HG02798 (cell line): Measurements from ENCODE around the gene PTTG2.
"Not testable (repeated sequence)": the region's sequence is repeated elsewhere in the genome, so short reads cannot be mapped to it uniquely, and the experiment has no call there.

Source experiments
- ATAC-seq: cut with Tn5 transposase; IDR thresholded peaks from one replicate; pipeline ENCODE4 v1.9.1; 2021; ENCODE audit warnings: mild to moderate bottlenecking; ENCODE audit not compliant: unreplicated experiment, poor library complexity

Gene PTTG2

GRCh38 chr4:37960098-37960497 lies at the start of gene PTTG2:
Gene PTTG2 (plus strand): TSS chr4:37960398. CDS start chr4:37960435, 37 bp downstream.
- no peak for ATAC-seq

- ATAC-seq = no peak
Observed at GRCh38 chr4:37914539-37914938, 45.7 kb upstream of the PTTG2 start.

DNA sequence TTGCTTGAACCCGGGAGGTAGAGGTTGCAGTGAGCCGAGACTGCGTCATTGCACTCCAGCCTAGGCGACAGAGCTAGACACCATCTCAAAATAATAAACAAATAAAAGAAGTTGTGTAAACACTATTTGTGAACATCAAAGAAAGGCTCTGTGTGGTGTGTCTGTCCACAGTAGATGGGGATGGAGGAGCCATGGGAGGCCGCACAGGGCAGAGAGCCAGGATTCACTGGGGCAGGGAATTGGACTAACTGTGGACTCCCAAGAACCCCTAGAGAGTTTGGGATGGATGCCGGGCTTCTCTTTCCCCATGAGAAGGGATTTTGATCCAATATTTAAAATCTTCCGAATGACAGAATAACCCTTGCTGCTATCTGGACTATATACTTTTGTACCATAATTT lies 42.8 kb upstream of the PTTG2 start:
- ATAC-seq = no peak

DNA sequence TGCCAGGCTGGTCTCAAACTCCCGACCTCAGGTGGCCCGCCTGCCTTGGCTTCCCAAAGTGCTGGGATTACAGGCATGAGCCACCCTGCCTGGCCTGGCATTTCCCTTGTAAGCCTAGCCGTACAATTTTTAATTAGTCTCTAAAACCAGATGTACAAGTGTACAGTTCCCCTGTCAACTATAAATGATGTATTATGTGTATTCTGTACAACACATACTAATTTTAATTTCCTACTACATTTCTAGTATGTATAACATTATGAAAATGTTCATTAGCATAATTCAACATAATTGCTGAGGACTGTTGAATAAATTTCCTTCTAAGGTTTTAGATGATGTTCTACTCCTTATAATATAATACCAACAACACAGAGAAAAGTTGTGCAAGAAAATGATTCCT lies 41.5 kb upstream of the PTTG2 start:
- ATAC-seq = no peak

GRCh38 chr4:37922328-37922727 lies 37.9 kb upstream of the PTTG2 start:
- no peak for ATAC-seq

GRCh38 chr4:37923089-37923488 lies 37.1 kb upstream of the PTTG2 start:
- ATAC-seq = not testable (repeated sequence)

GRCh38 chr4:37924946-37925345 lies 35.3 kb upstream of the PTTG2 start:
- no peak for ATAC-seq

GRCh38 chr4:37927434-37927833 lies 32.8 kb upstream of the PTTG2 start:
- no peak for ATAC-seq

DNA sequence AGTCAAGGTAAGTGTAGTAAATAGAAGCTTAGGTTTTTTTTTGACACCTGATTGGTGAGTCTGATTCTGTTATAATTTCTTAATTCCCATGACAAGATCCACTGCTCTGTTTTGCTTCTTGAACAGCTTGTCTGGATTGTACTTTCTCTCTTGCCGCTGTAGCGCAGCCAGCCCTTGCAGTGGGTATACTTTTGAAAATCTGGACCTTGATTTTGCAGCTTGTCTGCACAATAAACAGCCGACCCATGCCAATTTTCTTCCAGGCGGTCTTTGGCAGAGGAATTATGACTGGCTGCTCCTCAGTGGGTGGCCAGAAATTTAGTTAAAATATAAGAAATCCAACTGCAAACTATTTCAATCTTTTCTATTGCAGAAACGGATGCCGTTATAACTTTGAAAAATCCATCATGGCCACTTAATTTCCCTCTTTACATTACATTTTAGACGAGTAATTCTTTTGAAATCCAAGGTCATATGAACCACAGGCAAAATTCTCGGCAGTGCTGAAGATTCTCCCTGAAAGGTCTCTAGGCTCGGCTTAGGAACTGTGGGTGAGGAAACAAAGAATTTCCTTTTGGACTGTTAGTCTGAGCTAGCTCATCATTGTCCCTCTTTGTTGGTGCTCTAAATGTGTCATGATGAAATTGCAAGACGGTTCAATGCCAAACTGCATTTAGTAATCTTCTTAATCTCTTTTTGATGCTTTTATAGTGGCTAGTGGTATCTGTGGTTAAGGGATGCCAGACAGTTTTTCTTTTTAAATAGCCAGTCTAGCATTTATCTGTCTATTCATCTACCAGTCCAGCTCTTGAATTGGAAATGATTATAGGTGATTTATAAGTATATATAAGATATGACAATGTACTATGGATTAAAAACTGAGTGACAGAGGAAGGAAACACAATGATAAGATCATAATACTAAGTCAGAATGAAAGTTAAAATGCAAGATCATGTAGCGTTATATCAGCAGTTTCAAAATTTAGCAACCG lies 31.5 kb upstream of the PTTG2 start:
- ATAC-seq = no peak

DNA sequence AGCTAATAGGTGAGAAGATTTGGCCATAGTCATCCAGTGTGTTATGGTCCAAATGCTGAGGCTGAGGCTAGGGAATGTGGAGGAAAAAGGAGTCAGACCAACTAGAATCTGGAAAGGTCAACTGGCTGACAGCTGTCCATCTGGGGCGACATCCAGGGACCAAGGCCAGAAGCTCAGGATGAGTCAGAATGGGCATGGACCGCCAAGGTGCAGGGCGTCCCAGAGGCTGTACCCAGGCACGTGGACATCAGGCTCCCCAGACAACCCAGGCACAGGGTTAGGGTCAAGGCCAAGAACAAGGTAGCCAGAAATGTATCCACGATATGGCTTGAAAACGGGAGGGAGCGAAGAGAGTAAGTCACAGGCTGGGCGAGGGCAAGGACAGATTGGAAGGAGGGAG lies 26.1 kb upstream of the PTTG2 start:
- no peak for ATAC-seq

DNA sequence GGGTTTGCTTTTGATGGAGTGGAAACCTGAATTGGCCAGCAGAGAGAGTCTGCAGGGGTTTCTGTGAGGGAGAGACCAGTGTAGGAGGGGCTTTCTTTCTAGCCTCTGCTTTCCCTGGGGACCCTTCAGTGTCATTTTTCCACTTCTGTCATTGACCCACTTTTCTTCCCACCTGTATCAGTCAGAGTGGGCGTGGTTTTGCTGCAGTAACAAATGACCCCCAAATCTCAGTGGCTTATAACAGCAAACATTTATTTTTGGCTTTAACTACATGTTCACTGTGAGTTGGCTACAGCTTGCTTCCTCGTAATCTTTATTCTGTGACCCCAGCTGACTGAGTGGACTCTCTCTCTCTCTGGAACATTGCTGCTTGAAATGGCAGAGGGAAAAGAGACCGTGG lies 25.6 kb upstream of the PTTG2 start:
- ATAC-seq = no peak

GRCh38 chr4:37935026-37935425 lies 25.2 kb upstream of the PTTG2 start:
- ATAC-seq = no peak

GRCh38 chr4:37936889-37937498 lies 23.2 kb upstream of the PTTG2 start:
- ATAC-seq = no peak

DNA sequence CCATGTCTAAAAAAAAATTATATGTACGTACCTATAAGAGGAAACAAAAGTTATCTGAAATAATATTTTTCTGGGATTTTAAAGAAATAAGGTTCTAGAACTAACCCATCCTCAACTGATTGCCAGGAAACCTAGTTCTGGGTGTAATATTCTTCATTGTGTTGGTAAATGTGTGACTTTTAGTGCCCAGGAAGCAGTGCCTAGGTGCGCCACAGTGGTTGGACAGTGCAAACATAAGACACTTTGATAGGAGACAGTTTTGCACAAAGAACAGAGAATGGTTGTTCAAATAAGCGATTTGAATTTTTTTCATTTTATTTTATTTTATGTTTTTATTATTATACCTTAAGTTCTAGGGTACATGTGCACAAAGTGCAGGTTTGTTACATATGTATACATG lies 22.0 kb upstream of the PTTG2 start:
- ATAC-seq = no peak

GRCh38 chr4:37946503-37947179 lies 13.6 kb upstream of the PTTG2 start:
- no peak for ATAC-seq

DNA sequence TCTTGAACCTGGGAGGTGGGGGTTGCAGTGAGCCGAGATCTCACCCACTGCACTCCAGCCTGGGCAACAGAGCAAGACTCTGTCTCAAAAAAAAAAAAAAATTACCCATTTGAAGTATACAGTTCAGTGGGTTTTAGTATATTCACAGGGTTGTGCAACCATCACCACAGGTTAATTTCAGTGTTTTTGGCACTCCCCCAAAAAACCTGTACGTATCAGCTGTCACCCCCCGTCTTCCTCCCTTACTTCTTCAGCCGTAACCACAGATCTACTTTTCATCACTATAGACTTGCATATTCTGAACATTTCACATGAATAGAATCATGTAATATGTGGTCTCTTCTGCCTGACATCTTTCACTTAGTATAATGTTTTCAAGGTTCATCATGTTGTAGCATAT lies 11.7 kb upstream of the PTTG2 start:
- ATAC-seq = no peak

- no peak for ATAC-seq
Observed at GRCh38 chr4:37949636-37950426, 10.4 kb upstream of the PTTG2 start.

DNA sequence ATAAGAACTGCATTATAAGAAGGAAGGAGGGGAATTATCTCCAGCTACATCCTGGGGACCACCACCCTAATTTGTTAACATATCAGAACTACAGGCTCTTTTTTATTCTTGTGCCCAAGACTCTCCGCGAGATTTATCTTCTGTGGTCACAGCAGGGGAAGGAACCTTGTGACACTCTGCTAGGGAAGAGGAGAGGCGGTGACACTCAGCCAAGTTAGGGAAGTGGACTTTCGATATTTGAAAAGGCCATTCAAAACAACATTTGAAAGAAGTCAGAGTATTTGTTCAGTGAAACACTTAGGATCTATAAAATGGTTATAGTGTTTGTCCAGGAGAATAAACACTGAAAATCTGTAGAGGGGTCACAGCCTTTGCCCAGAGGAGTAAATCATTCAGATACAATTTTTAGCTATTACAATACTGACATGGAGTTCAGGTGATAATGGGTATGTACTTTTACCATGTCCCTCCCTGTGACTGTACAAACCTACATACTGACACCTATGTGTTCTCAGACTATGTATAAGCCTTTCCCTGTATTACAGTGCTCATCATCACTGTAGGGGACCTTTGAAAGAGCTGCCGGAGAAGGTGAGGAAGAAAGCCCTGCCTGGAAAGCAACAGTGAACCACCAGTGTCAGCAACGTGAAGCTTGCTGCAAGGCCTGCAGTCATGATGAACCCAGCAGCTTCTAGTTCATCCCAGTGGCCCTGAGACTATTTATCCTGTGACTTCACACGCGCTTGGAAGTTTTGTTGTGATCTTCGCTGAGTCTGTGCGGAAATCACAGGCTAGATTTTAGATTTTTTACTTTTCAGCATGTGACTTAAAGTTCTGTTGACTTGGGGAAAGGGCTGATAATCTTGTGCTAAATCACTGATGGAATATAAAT lies 8.5 kb upstream of the PTTG2 start:
- no peak for ATAC-seq

GRCh38 chr4:37953156-37953555 lies 7.0 kb upstream of the PTTG2 start:
- ATAC-seq = no peak
